Suprapubic skin (tissue), 4 donors: ENCODE data around the gene POGLUT2.

ENCODE experiments used
- POLR2A ChIP-seq, 2 donors: fragments of 450-650 bp; IDR thresholded peaks; one replicate each; pipeline ENCODE4 v1.6.1; 2017; ENCODE audit warnings: antibody characterized with exemption in 2 of 2, mild to moderate bottlenecking in 2 of 2, moderate library complexity in 2 of 2
- POLR2AphosphoS5 ChIP-seq, 3 donors: sonication (generic); formaldehyde crosslinking; IDR thresholded peaks; one replicate each; pipeline ENCODE4 v1.6.1; 2017; ENCODE audit warnings: antibody characterized with exemption in 3 of 3

- TF ChIP-seq POLR2AphosphoS5 (IDR thresholded peaks at IDR 0.05), result no peak
- TF ChIP-seq POLR2A (IDR thresholded peaks at IDR 0.05), result no peak
Measured at GRCh38 chr13:102830646-102831045, 31.9 kb upstream of the POGLUT2 start.
